Nasal cavity respiratory epithelium epithelial cell of viscerocranial mucosa (primary cell): ENCODE data around the gene NPTN. TPM values are rescaled to one million over a fixed set of nuclear protein-coding genes. Genes with fewer than 3 reads are reported as not detected.

ENCODE experiments used
- total RNA-seq: library from RNA; depleted of rRNA; stranded (reverse); fragments of >200 nt; gene quantifications from 2 replicates; pipeline ENCODE4 v1.2.3, GENCODE V29; 2014

Gene NPTN
- total RNA-seq = 59.8 and 147 TPM in 2 replicates

GRCh38 chr15:73633111-73633990 lies at the start of gene NPTN:
NPTN (minus strand) TSS chr15:73633389; CDS start chr15:73633215, 174 bp downstream.

Other genes starting within 250 kb of the NPTN start
- not detected in 2 replicates for gene REC114, start 190.2 kb downstream of the NPTN start, total RNA-seq
- 16.4 and 71.6 TPM in 2 replicates for gene CD276, start 51.0 kb upstream of the NPTN start, total RNA-seq
- 1.5 and 1.7 TPM in 2 replicates for gene INSYN1, start 120.0 kb upstream of the NPTN start, total RNA-seq
- gene TBC1D21, start 240.2 kb upstream of the NPTN start, total RNA-seq = not detected in 2 replicates